ENCODE measurements around the gene CCDC154.

- TF ChIP-seq, protein P1, sequence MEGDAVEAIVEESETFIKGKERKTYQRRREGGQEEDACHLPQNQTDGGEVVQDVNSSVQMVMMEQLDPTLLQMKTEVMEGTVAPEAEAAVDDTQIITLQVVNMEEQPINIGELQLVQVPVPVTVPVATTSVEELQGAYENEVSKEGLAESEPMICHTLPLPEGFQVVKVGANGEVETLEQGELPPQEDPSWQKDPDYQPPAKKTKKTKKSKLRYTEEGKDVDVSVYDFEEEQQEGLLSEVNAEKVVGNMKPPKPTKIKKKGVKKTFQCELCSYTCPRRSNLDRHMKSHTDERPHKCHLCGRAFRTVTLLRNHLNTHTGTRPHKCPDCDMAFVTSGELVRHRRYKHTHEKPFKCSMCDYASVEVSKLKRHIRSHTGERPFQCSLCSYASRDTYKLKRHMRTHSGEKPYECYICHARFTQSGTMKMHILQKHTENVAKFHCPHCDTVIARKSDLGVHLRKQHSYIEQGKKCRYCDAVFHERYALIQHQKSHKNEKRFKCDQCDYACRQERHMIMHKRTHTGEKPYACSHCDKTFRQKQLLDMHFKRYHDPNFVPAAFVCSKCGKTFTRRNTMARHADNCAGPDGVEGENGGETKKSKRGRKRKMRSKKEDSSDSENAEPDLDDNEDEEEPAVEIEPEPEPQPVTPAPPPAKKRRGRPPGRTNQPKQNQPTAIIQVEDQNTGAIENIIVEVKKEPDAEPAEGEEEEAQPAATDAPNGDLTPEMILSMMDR (IDR thresholded peaks at IDR 0.05; ENCODE audit: insufficient read depth, low read depth, low read length): no peak
- no peak for TF ChIP-seq EZH2 (IDR thresholded peaks at IDR 0.05; ENCODE audit: insufficient read depth, low read length)
Observed at GRCh38 chr16:1450218-1450617, 5.9 kb upstream of the CCDC154 start.
